ENCODE data around the gene DAZAP1. TPM values are rescaled to one million over a fixed set of nuclear protein-coding genes. Genes with fewer than 3 reads are reported as not detected.

The DAZAP1 gene
- total and polyA plus RNA-seq, 7 donors = 28.2 to 132 (median 51.1) TPM

GRCh38 chr19:1412323-1412923 lies 5.0 kb downstream of the DAZAP1 start:
- no peak for DNase-seq
- peaks cover 4 to 83% (median 78%) of the 10 kb centered on the region in 4 donors for H3K4me1 ChIP-seq
- no peak for TF ChIP-seq CTCF (IDR thresholded peaks at IDR 0.05)
- no peak for TF ChIP-seq EP300 (IDR thresholded peaks at IDR 0.05)
- TF ChIP-seq POLR2A (IDR thresholded peaks at IDR 0.05) = no peak
- TF ChIP-seq POLR2AphosphoS5 (IDR thresholded peaks at IDR 0.05) = no peak
- H3K9me3 ChIP-seq = no peaks in the 10 kb centered on the region
- H3K36me3 ChIP-seq = peaks cover 0 to 11% (median 4%) of the 10 kb centered on the region in 4 donors
- no peak overlapping the region for H3K4me3 ChIP-seq
- peak overlapping the region in 2 of 4 donors; percentile 25 to 54 for H3K27ac ChIP-seq
- WGBS, 2 donors = 72 to 81% methylated on average over 21 of the region's 21 CpGs
- H3K27me3 ChIP-seq = no peaks in the 10 kb centered on the region
- intact Hi-C loops (cut with DNase I) = no loop called here

- H3K27ac ChIP-seq = peak overlapping the region in 3 of 4 donors; percentile 2 to 54 (median 12)
- intact Hi-C loops (cut with DNase I) = no loop called here
- 80 to 86% methylated on average over 36 of the region's 36 CpGs for WGBS, 2 donors
- H3K36me3 ChIP-seq = peaks cover 0 to 11% (median 4%) of the 10 kb centered on the region in 4 donors
- H3K4me1 ChIP-seq = peaks cover 4 to 91% (median 84%) of the 10 kb centered on the region in 4 donors
- H3K27me3 ChIP-seq = no peaks in the 10 kb centered on the region
- H3K9me3 ChIP-seq = no peaks in the 10 kb centered on the region
- TF ChIP-seq POLR2AphosphoS5 (IDR thresholded peaks at IDR 0.05) (no peak), EP300 (IDR thresholded peaks at IDR 0.05) (no peak), CTCF (IDR thresholded peaks at IDR 0.05) (no peak), POLR2A (IDR thresholded peaks at IDR 0.05) (no peak)
- no peak overlapping the region for H3K4me3 ChIP-seq
- DNase-seq = no peak
These were observed 5.8 kb downstream of the DAZAP1 start for GRCh38 chr19:1412995-1413800.

- WGBS, 2 donors = 76 to 83% methylated on average over 28 of the region's 28 CpGs
- Histone ChIP-seq H3K27me3 (no peaks in the 10 kb centered on the region), H3K4me1 (peaks cover 0 to 73% (median 57%) of the 10 kb centered on the region in 4 donors), H3K36me3 (peaks cover 9 to 38% (median 20%) of the 10 kb centered on the region in 4 donors), H3K9me3 (no peaks in the 10 kb centered on the region), H3K27ac (peak overlapping the region; percentile 73 to 85 (median 82)), H3K4me3 (no peak overlapping the region)
- no peak for DNase-seq
- intact Hi-C loops (cut with DNase I) = no loop called here
- TF ChIP-seq CTCF (IDR thresholded peaks at IDR 0.05) (no peak), POLR2A (IDR thresholded peaks at IDR 0.05) (no peak), EP300 (IDR thresholded peaks at IDR 0.05) (no peak), POLR2AphosphoS5 (IDR thresholded peaks at IDR 0.05) (no peak)
These were observed 8.8 kb downstream of the DAZAP1 start for GRCh38 chr19:1416014-1416841.

- Histone ChIP-seq H3K9me3 (no peaks in the 10 kb centered on the region), H3K4me3 (no peak overlapping the region), H3K4me1 (peaks cover 0 to 73% (median 54%) of the 10 kb centered on the region in 4 donors), H3K27ac (peak overlapping the region; percentile 36 to 85 (median 82)), H3K27me3 (no peaks in the 10 kb centered on the region), H3K36me3 (peaks cover 11 to 47% (median 28%) of the 10 kb centered on the region in 4 donors)
- TF ChIP-seq CTCF (IDR thresholded peaks at IDR 0.05) (no peak), EP300 (IDR thresholded peaks at IDR 0.05) (no peak), POLR2AphosphoS5 (IDR thresholded peaks at IDR 0.05) (no peak), POLR2A (IDR thresholded peaks at IDR 0.05) (no peak)
- WGBS, 2 donors = 90 to 91% methylated on average over 21 of the region's 21 CpGs
- DNase-seq = no peak
- intact Hi-C loops (cut with DNase I) = no loop called here
These were observed 9.8 kb downstream of the DAZAP1 start for GRCh38 chr19:1417145-1417544.
